ENCODE data around the gene ATP10A. TPM values are rescaled to one million over a fixed set of nuclear protein-coding genes. Genes with fewer than 3 reads are reported as not detected.
A peak's percentile ranks its signal among the peaks of the same experiment; 100 is the strongest.
"Not testable (repeated sequence)": the region's sequence is repeated elsewhere in the genome, so short reads cannot be mapped to it uniquely, and the experiment has no call there.

Gene ATP10A
- total RNA-seq, 3 donors from 2014 or later = 6.4 to 17.4 (median 7.2) TPM

- DNase-seq (ENCODE audit: low spot score in 2 of 2) = no peak
- Histone ChIP-seq H3K36me3 (no peaks in the 10 kb centered on the region), H3K4me3 (no peak overlapping the region), H3K4me1 (no peaks in the 10 kb centered on the region), H3K9me3 (no peaks in the 10 kb centered on the region), H3K27me3 (no peaks in the 10 kb centered on the region), H3K27ac (no peak overlapping the region)
- intact Hi-C loops (cut with DNase I; ENCODE audit: low total_unique reads) = loop anchor here (5.0 kb wide), 1 partner anchor 33 kb away; no protein-coding TSS in a partner anchor
- TF ChIP-seq POLR2AphosphoS5 (IDR thresholded peaks at IDR 0.05) (peak in 2 of 3 donors; percentile 29 to 44), CTCF (IDR thresholded peaks at IDR 0.05) (no peak), POLR2A (IDR thresholded peaks at IDR 0.05) (no peak)
Measured at GRCh38 chr15:25775317-25775912, 87.7 kb downstream of the ATP10A start.

DNA sequence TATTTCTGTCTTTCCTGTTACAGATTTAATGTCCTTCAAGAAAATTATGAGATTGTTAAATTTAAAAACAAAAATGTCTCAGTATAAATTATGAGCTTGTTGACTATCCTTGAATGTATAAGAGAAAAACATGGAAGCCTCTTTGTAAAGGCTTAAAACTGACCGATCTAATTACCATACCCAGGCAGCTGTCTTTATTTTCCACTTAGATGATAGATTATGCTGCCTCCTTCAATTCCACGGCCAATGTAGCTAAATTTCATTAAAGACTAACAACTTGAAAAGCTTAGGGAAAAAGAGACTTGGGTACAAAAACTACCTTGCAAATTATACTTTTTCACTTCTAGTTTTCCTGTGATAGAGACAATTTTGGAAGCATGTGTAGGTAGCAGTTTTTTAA lies 88.3 kb downstream of the ATP10A start:
- Histone ChIP-seq H3K27ac (no peak overlapping the region), H3K27me3 (no peaks in the 10 kb centered on the region), H3K9me3 (no peaks in the 10 kb centered on the region), H3K4me3 (no peak overlapping the region), H3K36me3 (no peaks in the 10 kb centered on the region), H3K4me1 (no peaks in the 10 kb centered on the region)
- DNase-seq (ENCODE audit: low spot score in 2 of 2) = no peak
- intact Hi-C loops (cut with DNase I; ENCODE audit: low total_unique reads) = loop anchor here (5.0 kb wide), 1 partner anchor 33 kb away; no protein-coding TSS in a partner anchor
- TF ChIP-seq POLR2A (IDR thresholded peaks at IDR 0.05) (no peak), CTCF (IDR thresholded peaks at IDR 0.05) (no peak), POLR2AphosphoS5 (IDR thresholded peaks at IDR 0.05) (no peak)

DNA sequence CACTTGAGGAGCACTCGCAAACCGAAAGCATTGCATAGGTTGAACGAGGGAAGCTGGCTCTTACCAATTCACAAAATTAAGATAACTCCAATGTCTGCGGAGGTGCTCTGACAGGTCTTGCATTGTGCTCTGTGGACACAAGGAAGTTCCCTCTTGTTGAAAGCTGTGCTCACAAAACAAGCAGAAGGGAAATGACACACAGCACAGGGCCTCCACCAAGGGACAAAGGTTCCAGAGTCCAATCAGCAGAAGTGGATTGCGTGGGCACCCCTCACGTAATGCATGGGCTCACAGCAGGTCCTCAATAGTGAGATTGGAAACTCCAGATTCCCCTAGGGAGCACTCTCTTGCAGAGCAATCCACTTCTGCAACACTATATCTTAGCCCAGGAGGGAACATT lies 89.9 kb downstream of the ATP10A start:
- no peaks in the 10 kb centered on the region for H3K27me3 ChIP-seq
- TF ChIP-seq POLR2A (IDR thresholded peaks at IDR 0.05) (no peak), CTCF (IDR thresholded peaks at IDR 0.05) (no peak), POLR2AphosphoS5 (IDR thresholded peaks at IDR 0.05) (no peak)
- intact Hi-C loops (cut with DNase I; ENCODE audit: low total_unique reads) = no loop called here

DNA sequence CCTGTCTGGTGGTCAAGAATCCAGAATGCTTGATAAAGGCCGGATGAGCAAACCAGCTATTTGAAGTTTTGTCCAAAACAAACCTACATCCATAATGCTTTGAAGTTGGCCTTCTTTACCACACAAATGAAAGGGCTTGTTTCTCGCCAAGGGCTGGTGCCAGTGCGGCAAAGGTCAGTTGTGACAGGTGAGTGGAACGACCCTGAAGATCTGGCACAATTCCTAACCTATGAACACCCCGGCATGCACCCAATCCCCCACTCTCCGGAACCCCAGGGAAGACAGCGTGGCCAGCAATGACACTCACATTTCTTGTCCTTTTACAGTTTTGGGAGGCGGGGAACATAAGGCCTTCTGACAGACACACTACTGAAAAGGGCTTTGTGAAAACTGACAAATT lies 90.6 kb downstream of the ATP10A start:
- no peak for DNase-seq (ENCODE audit: low spot score in 2 of 2)
- no peak for TF ChIP-seq POLR2A (IDR thresholded peaks at IDR 0.05)
- TF ChIP-seq POLR2AphosphoS5 (IDR thresholded peaks at IDR 0.05) = no peak
- no peak for TF ChIP-seq CTCF (IDR thresholded peaks at IDR 0.05)
- Histone ChIP-seq H3K4me1 (no peaks in the 10 kb centered on the region), H3K36me3 (no peaks in the 10 kb centered on the region), H3K4me3 (no peak overlapping the region), H3K27me3 (no peaks in the 10 kb centered on the region), H3K9me3 (no peaks in the 10 kb centered on the region), H3K27ac (no peak overlapping the region)
- intact Hi-C loops (cut with DNase I; ENCODE audit: low total_unique reads) = no loop called here

More for the DNA sequence above, 89.9 kb downstream of the ATP10A start:
- no peak for DNase-seq (ENCODE audit: low spot score in 2 of 2)
- Histone ChIP-seq H3K27ac (no peak overlapping the region), H3K9me3 (no peaks in the 10 kb centered on the region), H3K36me3 (no peaks in the 10 kb centered on the region), H3K4me3 (no peak overlapping the region), H3K4me1 (no peaks in the 10 kb centered on the region)

GRCh38 chr15:25771736-25772135 lies 91.4 kb downstream of the ATP10A start:
- H3K9me3 ChIP-seq; intact Hi-C loops (cut with DNase I; ENCODE audit: low total_unique reads); DNase-seq (ENCODE audit: low spot score in 2 of 2); H3K36me3 ChIP-seq; H3K4me3 ChIP-seq; H3K4me1 ChIP-seq; H3K27me3 ChIP-seq; H3K27ac ChIP-seq: not testable (repeated sequence)

DNA sequence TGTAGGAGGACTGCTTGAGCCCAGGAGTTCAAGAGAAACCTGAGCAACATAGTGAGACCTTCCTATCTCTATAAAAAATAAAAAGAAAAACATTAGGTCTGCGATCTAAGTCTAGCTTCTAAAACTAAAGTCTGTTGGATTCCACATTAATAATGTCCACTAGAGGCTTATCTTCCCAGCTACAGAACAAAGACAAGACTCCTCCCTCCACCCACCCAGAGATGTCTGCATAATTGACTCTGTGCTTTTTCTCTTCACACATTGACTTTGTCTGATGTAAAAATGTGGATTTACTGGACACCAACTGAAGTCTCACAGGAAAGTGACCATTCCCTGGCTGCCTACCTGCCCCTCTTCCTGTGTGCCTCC lies 91.8 kb downstream of the ATP10A start:
- no peaks in the 10 kb centered on the region for H3K4me1 ChIP-seq
- DNase-seq (ENCODE audit: low spot score in 2 of 2) = no peak
- intact Hi-C loops (cut with DNase I; ENCODE audit: low total_unique reads) = no loop called here
- TF ChIP-seq POLR2AphosphoS5 (IDR thresholded peaks at IDR 0.05) (no peak), CTCF (IDR thresholded peaks at IDR 0.05) (no peak), POLR2A (IDR thresholded peaks at IDR 0.05) (no peak)
- H3K4me3 ChIP-seq = no peak overlapping the region
- H3K36me3 ChIP-seq = no peaks in the 10 kb centered on the region
- no peak overlapping the region for H3K27ac ChIP-seq
- H3K9me3 ChIP-seq = no peaks in the 10 kb centered on the region
- no peaks in the 10 kb centered on the region for H3K27me3 ChIP-seq
